IMR-90 (cell line): Measurements from ENCODE around the gene RFX3. TPM values are rescaled to one million over a fixed set of nuclear protein-coding genes. Genes with fewer than 3 reads are reported as not detected.

Experiments used
- ATAC-seq: fragments of 200-7000 bp; cut with Tn5 transposase; 2 replicates; pipeline ENCODE4 v1.9.1; 2020; ENCODE audit warnings: low read depth, mild to moderate bottlenecking, moderate library complexity
- BruUV-seq: library from RNA; stranded (reverse); fragments of 400-500 nt; replicated peaks from 2 replicates; lab custom pipeline; 2021; lab: Mats Ljungman, UMichigan
- CTCF ChIA-PET: fragments of 300-600 bp; formaldehyde crosslinking; extraction: SDS; loops from one replicate; lab custom pipeline; 2021; ENCODE audit warnings: antibody characterized with exemption; lab: Yijun Ruan, JAX
- POLR2A ChIA-PET: fragments of 300-600 bp; sonication (Branson Sonifier 250); formaldehyde crosslinking; loops from one replicate; lab custom pipeline; 2022; ENCODE audit warnings: antibody characterized with exemption; ENCODE audit not compliant: unreplicated experiment; lab: Charles Lee
- DNase-seq: peaks from one replicate; pipeline ENCODE4 v3.0.0; 2013
- H2AFZ ChIP-seq: replicated peaks from 2 replicates; pipeline ENCODE3; 2013; ENCODE audit warnings: low read length, mild to moderate bottlenecking; ENCODE audit not compliant: poor library complexity
- H2AK5ac ChIP-seq: 2 replicates; pipeline ENCODE4 v1.6.1; 2013; ENCODE audit warnings: low read depth, low read length, inconsistent platforms
- H2AK9ac ChIP-seq: replicated peaks from 2 replicates; pipeline ENCODE3; 2013; ENCODE audit warnings: mild to moderate bottlenecking, low read depth, low read length, moderate library complexity; ENCODE audit not compliant: poor library complexity
- H2BK120ac ChIP-seq: 2 replicates; pipeline ENCODE4 v1.6.1; 2013; ENCODE audit warnings: low read depth, low read length, inconsistent platforms
- H2BK15ac ChIP-seq: 3 replicates; pipeline ENCODE4 v1.6.1; 2013; ENCODE audit warnings: low read depth, low read length, inconsistent platforms
- H2BK20ac ChIP-seq: 2 replicates; pipeline ENCODE4 v1.6.1; 2013; ENCODE audit warnings: low read depth, mild to moderate bottlenecking, inconsistent platforms, low read length, moderate library complexity
- H2BK5ac ChIP-seq: 2 replicates; pipeline ENCODE4 v1.6.1; 2013; ENCODE audit warnings: mild to moderate bottlenecking, low read depth, low read length, inconsistent platforms; ENCODE audit not compliant: poor library complexity, severe bottlenecking
- H3K14ac ChIP-seq: replicated peaks from 2 replicates; pipeline ENCODE4 v1.6.1; 2013; ENCODE audit warnings: low read depth, low read length, inconsistent platforms
- H3K18ac ChIP-seq: 2 replicates; pipeline ENCODE4 v1.6.1; 2013; ENCODE audit warnings: low read depth, low read length, control low read depth
- H3K23ac ChIP-seq: 2 replicates; pipeline ENCODE4 v1.6.1; 2013; ENCODE audit warnings: low read depth, low read length, inconsistent platforms
- H3K27ac ChIP-seq: 2 replicates; pipeline ENCODE4 v1.5.1; 2013; ENCODE audit warnings: mild to moderate bottlenecking, control low read depth, low read length; ENCODE audit not compliant: insufficient read depth
- H3K27me3 ChIP-seq: 2 replicates; pipeline ENCODE4 v1.6.1; 2013; ENCODE audit warnings: low read length; ENCODE audit not compliant: control insufficient read depth, insufficient read depth
- H3K36me3 ChIP-seq: 2 replicates; pipeline ENCODE4 v1.6.1; 2013; ENCODE audit warnings: low read length, mixed read lengths; ENCODE audit not compliant: control insufficient read depth, insufficient read depth
- H3K4ac ChIP-seq: 2 replicates; pipeline ENCODE4 v1.6.1; 2013; ENCODE audit warnings: low read depth, low read length, inconsistent platforms
- H3K4me1 ChIP-seq: 2 replicates; pipeline ENCODE4 v1.6.1; 2013; ENCODE audit warnings: low read length, mixed read lengths; ENCODE audit not compliant: control insufficient read depth, insufficient read depth
- H3K4me2 ChIP-seq: 2 replicates; pipeline ENCODE4 v1.6.1; 2013; ENCODE audit warnings: low read depth, mild to moderate bottlenecking, control low read depth, low read length, moderate library complexity
- H3K4me3 ChIP-seq: 2 replicates; pipeline ENCODE4 v1.5.1; 2013; ENCODE audit warnings: low read depth, mild to moderate bottlenecking, control low read depth, low read length, moderate library complexity; ENCODE audit not compliant: insufficient read depth
- H3K56ac ChIP-seq: 2 replicates; pipeline ENCODE4 v1.6.1; 2013; ENCODE audit warnings: low read length, inconsistent platforms; ENCODE audit not compliant: insufficient read depth; ENCODE audit errors: extremely low read depth
- H3K79me1 ChIP-seq, 2 experiments: 2 replicates each; pipeline ENCODE4 v1.6.1; 2013; ENCODE audit warnings: low read length in 2 of 2, inconsistent platforms in 1 of 2, low read depth in 1 of 2
- H3K9ac ChIP-seq: 2 replicates; pipeline ENCODE4 v1.6.1; 2013; ENCODE audit warnings: low read depth, low read length, control low read depth
- H3K9me1 ChIP-seq: 2 replicates; pipeline ENCODE4 v1.6.1; 2013; ENCODE audit warnings: low read length, inconsistent platforms; ENCODE audit not compliant: insufficient read depth
- H3K9me3 ChIP-seq: 2 replicates; pipeline ENCODE4 v1.6.1; 2013; ENCODE audit warnings: low read length; ENCODE audit not compliant: control insufficient read depth, insufficient read depth
- H4K20me1 ChIP-seq: 2 replicates; pipeline ENCODE4 v1.6.1; 2013; ENCODE audit warnings: low read length, inconsistent platforms; ENCODE audit not compliant: insufficient read depth
- H4K5ac ChIP-seq: 2 replicates; pipeline ENCODE4 v1.6.1; 2013; ENCODE audit warnings: mild to moderate bottlenecking, low read depth, low read length, control low read depth
- H4K8ac ChIP-seq, 2 experiments: 2 replicates each; pipeline ENCODE4 v1.6.1; 2013; ENCODE audit warnings: low read depth in 2 of 2, low read length in 2 of 2, control low read depth in 1 of 2, inconsistent platforms in 1 of 2
- H4K91ac ChIP-seq: 2 replicates; pipeline ENCODE4 v1.6.1; 2013; ENCODE audit warnings: low read depth, low read length, inconsistent platforms; ENCODE audit not compliant: insufficient read depth
- CEBPB ChIP-seq: IDR thresholded peaks from 2 replicates; pipeline ENCODE4 v1.6.1; 2012; ENCODE audit warnings: low read depth, low read length, improper control_type of control experiment
- MAFK ChIP-seq: IDR thresholded peaks from 2 replicates; pipeline ENCODE4 v1.6.1; 2012; ENCODE audit warnings: low read depth, low read length, improper control_type of control experiment
- POLR2A ChIP-seq: IDR thresholded peaks from 2 replicates; pipeline ENCODE4 v1.6.1; 2012; ENCODE audit warnings: mild to moderate bottlenecking, low read depth, low read length
- WGBS, 2 experiments: methylation state at CpG; one replicate each; pipeline versions ENCODE4 v1.1.5 to v1.1.7; 2013; ENCODE audit warnings: missing lambda C conversion rate in 2 of 2; ENCODE audit not compliant: insufficient read length in 1 of 2; ENCODE audit errors: extremely low coverage in 2 of 2; 5-methylcytosine and 5-hydroxymethylcytosine counted together
- dilution Hi-C: fragments of 300-500 bp; cut with HindIII; formaldehyde crosslinking; loops from one replicate; pipeline ENCODE4 v1.14.3; 2018; ENCODE audit warnings: low sequenced_read_pairs; ENCODE audit not compliant: unreplicated experiment
- in situ Hi-C: fragments of 300-500 bp; cut with MboI; formaldehyde crosslinking; loops from 3 replicates; pipeline ENCODE4 v1.14.3; 2019; ENCODE audit warnings: low sequenced_read_pairs, inconsistent platforms, mixed read lengths
- intact Hi-C: fragments of 100-400 bp; cut with micrococcal nuclease; formaldehyde crosslinking; loops from 2 replicates; pipeline ENCODE4 v1.10.0; 2022
- polyA plus RNA-seq, 3 experiments: library from polyadenylated mRNA; depleted of rRNA; stranded (reverse); fragments of >200 nt; gene quantifications; 2 replicates each; pipeline ENCODE4 v1.2.3, GENCODE V29; 2012; ENCODE audit warnings: low replicate concordance in 1 of 3
- total RNA-seq: library from RNA; depleted of rRNA; stranded (reverse); fragments of >200 nt; gene quantifications from 2 replicates; pipeline ENCODE4 v1.2.3, GENCODE V29; 2012

Gene RFX3
- total and polyA plus RNA-seq, 2 of the 4 experiments (the other 2 are of a cell fraction): 1.7 to 2.7 TPM

DNA sequence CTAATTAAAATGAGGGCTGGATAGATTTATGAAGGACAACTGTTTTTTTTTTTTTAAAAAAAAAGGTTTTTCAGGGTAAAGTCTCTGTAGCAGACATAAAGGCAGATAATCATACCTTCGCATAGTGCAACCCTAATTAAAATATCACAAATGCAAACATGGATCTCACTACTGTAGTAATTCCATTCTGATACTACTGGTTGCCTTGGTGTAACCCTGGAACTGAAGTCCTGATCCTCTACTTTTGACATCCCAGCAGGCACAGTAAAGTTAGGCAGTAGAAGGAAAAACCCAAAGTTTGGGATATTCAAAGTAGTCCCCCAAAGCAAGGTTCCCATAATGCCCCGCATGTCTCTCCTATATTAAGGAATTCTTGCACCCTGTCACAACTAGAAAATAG lies 19.6 kb downstream of the RFX3 start:
- Histone ChIP-seq H3K27me3 (no peaks in the 10 kb centered on the region), H3K4me3 (no peak overlapping the region), H3K23ac (no peak overlapping the region), H4K91ac (no peak overlapping the region), H2BK120ac (no peak overlapping the region), H3K14ac (no peak overlapping the region), H3K27ac (no peak overlapping the region), H3K56ac (no peak overlapping the region), H4K20me1 (no peaks in the 10 kb centered on the region), H2BK15ac (no peak overlapping the region), H2BK5ac (no peak overlapping the region), H3K4me1 (no peaks in the 10 kb centered on the region), H3K9me3 (no peaks in the 10 kb centered on the region), H2BK20ac (0 out of 2 replicates have a peak overlapping the region, but pooled peaks have one; percentile 45), H3K4me2 (no peak overlapping the region), H3K9ac (no peak overlapping the region), H4K5ac (no peak overlapping the region), H3K36me3 (no peaks in the 10 kb centered on the region), H4K8ac (no peak overlapping the region), H3K79me1 (peaks cover 0 to 7% of the 10 kb centered on the region in 2 experiments; a peak in 3 of 4 replicates), H2AFZ (no peak overlapping the region), H2AK5ac (no peak overlapping the region), H3K4ac (no peak overlapping the region), H3K18ac (no peak overlapping the region), H3K9me1 (no peaks in the 10 kb centered on the region), H2AK9ac (no peak overlapping the region)
- POLR2A ChIA-PET: no interaction called here
- DNase-seq (no peak), ATAC-seq (no peak)
- no CpG with 5 or more reads among the region's 2 CpGs for WGBS, 2 experiments
- dilution Hi-C loops (no loop called here), intact Hi-C loops (no loop called here), in situ Hi-C loops (no loop called here)
- no TSS peak for BruUV-seq
- TF ChIP-seq POLR2A: no peak
- TF ChIP-seq MAFK: no peak
- TF ChIP-seq CEBPB: no peak
- CTCF ChIA-PET: no interaction called here
